ENCODE results near the gene LILRA5.

- TF ChIP-seq CTCF (optimal IDR thresholded peaks at IDR 0.05 in 1 of 3, IDR thresholded peaks at IDR 0.05 in 1 of 3, conservative IDR thresholded peaks at IDR 0.05 in 1 of 3; ENCODE audit: extremely low read depth in 1 of 3, insufficient read depth in 2 of 3, low read length in 3 of 3) = no peak
- no peak for TF ChIP-seq EZH2 (IDR thresholded peaks at IDR 0.05; ENCODE audit: low read length)
These were observed 39.1 kb upstream of the LILRA5 start for GRCh38 chr19:54352041-54352440.
